Mononuclear cell (primary cell): Measurements from ENCODE around the gene PDE6G. TPM values are rescaled to one million over a fixed set of nuclear protein-coding genes. Genes with fewer than 3 reads are reported as not detected.
"Not testable (repeated sequence)": the region's sequence is repeated elsewhere in the genome, so short reads cannot be mapped to it uniquely, and the experiment has no call there.

ENCODE experiments used
- H3K27me3 ChIP-seq: 2 replicates; pipeline ENCODE4 v1.6.0; 2011; ENCODE audit warnings: low read length, control low read depth; ENCODE audit not compliant: insufficient read depth
- H3K4me1 ChIP-seq: 2 replicates; pipeline ENCODE4 v1.5.1; 2011; ENCODE audit warnings: mild to moderate bottlenecking, low read length, control low read depth; ENCODE audit not compliant: insufficient read depth
- H3K4me3 ChIP-seq: 2 replicates; pipeline ENCODE4 v1.5.1; 2011; ENCODE audit warnings: mild to moderate bottlenecking, low read length, moderate library complexity
- H3K9me3 ChIP-seq: 2 replicates; pipeline ENCODE4 v1.5.1; 2011; ENCODE audit warnings: low read depth, mild to moderate bottlenecking, control low read depth, low read length
- total RNA-seq: library from RNA; depleted of rRNA; stranded (reverse); fragments of >200 nt; gene quantifications from one replicate; pipeline ENCODE4 v1.2.3, GENCODE V29; 2012

PDE6G gene
- total RNA-seq, 1 donor = 2.1 TPM

DNA sequence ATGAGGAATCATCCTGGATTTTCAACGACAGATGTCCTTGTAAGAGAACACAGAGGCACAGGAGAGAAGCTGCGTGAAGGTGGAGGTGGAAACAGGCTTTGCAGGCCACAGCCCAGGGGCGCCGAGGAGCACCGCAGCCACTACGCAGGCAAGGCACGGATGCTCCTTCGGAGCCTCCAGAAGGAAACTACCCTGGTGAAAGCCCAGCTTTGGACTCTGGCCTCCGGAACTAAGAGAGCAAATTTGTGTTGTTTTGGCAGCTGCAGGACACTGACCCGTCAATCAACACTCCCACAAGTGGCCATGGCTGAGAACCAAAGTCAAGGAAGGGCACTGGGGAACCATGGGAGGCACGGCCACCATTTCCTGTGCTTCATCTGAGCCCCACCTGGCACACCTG, 23.8 kb upstream of the PDE6G start:
- Histone ChIP-seq H3K4me3 (no peak overlapping the region), H3K27me3 (no peaks in the 10 kb centered on the region), H3K9me3 (no peaks in the 10 kb centered on the region), H3K4me1 (peaks cover 21% of the 10 kb centered on the region)

DNA sequence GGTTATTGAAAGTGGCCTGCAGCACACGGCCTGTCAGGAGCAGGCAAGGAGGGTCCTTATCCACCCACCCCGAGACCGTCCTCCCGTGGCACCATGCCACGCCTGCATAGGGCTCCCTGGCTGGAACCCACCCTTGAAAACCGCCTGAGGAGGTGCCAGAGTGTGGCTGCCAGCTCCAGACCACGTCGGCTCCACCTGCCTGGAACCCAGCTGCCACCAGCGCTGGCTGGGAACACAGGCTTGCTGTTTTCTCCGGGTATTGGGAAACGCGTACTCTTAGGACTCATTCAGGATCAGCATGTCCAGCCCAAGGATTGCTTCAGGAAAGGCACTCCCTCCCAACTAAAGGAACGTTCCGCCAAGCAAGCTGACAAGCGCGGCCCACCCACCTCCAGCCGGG, 20.6 kb upstream of the PDE6G start:
- H3K4me3 ChIP-seq = no peak overlapping the region
- H3K4me1 ChIP-seq = no peaks in the 10 kb centered on the region
- H3K27me3 ChIP-seq = no peaks in the 10 kb centered on the region
- H3K9me3 ChIP-seq = no peaks in the 10 kb centered on the region

DNA sequence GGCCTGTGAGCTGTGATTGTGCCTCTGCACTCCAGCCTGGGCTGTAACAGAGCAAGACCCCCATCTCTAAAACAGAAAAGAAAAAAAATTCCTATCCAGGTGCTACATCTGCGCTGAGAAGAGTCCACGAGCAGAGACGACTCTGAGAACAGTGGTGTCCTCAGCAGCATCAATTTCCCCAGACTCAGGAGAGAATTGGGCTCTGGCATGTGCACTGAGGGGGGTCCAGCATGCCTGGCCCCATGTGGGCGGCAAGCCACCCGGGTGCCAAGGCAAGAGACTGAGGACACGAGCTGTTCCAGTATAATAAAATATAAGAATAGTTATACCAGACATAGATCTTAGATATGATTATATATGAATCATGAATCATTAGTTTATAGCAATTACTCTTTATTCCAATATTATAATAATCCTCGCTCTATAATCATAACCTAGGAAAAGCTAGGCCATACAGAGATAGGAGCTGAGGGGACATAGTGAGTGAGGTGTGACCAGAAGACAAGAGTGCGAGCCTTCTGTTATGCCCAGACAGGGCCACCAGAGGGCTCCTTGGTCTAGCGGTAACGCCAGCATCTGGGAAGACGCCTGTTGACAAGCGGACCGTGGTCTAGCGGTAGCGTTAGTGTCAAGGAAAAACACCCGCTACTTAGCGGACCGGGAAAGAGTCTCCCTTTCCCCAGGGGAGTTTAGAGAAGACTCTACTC, 19.3 kb upstream of the PDE6G start:
- H3K27me3 ChIP-seq, H3K4me1 ChIP-seq, H3K4me3 ChIP-seq: not testable (repeated sequence)

DNA sequence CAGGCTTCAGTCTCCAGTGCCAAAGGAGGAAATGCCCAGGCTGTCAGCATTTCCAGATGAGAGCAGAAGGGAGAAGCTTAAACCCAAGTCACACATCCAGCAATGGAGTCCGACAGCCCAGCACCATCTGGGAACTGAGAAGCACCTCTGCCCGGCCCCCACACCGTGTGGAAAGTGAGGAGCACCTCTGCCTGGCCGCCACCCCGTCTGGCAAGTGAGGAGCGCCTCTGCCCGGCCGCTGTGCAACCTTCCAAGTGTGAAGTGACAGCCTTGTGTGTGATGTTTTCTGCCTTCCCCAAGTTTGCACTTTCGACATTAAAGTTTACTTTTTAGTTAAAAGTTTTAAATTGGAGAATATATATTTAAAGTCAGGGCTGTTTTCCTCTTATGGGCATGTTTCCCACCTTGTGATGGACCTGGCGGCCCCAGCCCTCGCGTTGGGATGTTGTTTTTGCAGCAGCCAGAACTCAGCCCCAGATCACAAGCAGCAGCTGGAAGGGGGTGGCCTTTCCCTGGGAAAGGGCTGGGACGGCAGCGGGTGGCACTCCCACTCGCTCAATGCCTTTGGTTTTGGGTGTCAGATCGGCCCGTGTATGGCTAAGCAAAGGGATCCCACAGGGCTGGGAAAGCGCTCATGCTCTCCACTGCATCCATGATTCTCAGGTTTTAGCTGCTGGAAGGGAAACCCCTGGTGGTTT, 17.4 kb upstream of the PDE6G start:
- no peaks in the 10 kb centered on the region for H3K4me1 ChIP-seq
- H3K9me3 ChIP-seq = no peaks in the 10 kb centered on the region
- no peaks in the 10 kb centered on the region for H3K27me3 ChIP-seq
- H3K4me3 ChIP-seq = no peak overlapping the region

More for the DNA sequence above, 19.3 kb upstream of the PDE6G start:
- H3K9me3 ChIP-seq = not testable (repeated sequence)

DNA sequence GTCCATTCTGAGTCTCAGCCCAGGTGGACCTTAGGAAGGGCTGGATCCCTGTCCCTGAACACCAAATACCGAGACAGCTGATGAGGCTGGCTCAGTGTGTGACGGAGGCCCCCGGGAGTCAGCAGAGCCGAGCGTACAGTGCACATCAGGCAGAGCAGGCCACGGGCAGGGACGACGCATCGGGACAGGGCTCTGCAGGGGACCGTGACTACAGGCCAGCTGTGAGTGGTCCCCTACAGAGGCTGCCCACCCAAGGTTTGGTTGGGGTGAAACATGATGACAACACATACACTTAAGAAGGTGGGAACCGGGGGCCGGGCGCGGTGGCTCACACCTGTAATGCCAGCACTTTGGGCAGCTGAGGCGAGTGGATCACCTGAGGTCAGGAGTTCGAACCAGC, 16.6 kb upstream of the PDE6G start:
- H3K4me3 ChIP-seq = no peak overlapping the region
- no peaks in the 10 kb centered on the region for H3K27me3 ChIP-seq
- H3K9me3 ChIP-seq = no peaks in the 10 kb centered on the region
- H3K4me1 ChIP-seq = peaks cover 7% of the 10 kb centered on the region

DNA sequence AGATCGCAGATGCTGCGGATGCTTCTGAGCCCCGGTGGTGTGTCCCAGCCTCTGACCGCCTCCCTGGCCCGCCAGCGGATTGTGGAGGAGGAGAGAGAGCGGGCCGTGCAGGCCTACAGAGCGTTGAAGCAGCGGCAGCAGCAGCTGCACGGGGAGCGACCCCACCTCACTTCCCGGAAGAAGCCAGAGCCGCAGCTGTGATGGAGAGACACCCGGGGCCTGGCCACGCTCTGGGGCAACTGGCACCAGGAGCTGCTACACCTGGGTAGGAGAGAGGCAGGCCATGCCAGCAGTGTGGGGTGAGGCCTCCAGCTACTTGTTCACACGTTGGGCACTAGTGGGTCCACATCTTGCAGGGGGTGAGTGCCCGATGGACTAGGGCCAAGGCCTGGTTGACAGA, 16.2 kb upstream of the PDE6G start:
- peaks cover 11% of the 10 kb centered on the region for H3K4me1 ChIP-seq
- H3K9me3 ChIP-seq = no peaks in the 10 kb centered on the region
- H3K4me3 ChIP-seq = no peak overlapping the region
- no peaks in the 10 kb centered on the region for H3K27me3 ChIP-seq

DNA sequence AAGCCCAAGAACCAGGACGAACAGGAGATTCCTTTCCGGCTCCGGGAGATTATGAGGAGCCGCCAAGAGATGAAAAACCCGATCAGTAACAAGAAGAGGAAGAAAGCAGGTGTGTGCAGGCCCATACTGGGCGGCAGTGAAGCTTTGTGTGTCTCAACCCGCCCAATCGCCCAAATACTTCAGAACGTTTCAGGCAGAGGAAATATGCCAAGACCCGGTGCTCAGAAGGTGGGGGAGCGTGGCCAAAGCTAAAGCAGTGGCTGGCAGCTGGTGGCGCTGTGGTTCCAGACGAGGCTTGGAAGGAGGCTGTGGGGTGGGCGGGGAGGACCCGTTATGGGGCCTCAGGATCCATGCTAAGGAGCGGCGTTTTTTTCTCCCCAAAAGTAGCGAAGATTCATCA, 11.4 kb upstream of the PDE6G start:
- peaks cover 30% of the 10 kb centered on the region for H3K4me1 ChIP-seq
- H3K4me3 ChIP-seq = no peak overlapping the region
- no peaks in the 10 kb centered on the region for H3K9me3 ChIP-seq
- H3K27me3 ChIP-seq = no peaks in the 10 kb centered on the region

DNA sequence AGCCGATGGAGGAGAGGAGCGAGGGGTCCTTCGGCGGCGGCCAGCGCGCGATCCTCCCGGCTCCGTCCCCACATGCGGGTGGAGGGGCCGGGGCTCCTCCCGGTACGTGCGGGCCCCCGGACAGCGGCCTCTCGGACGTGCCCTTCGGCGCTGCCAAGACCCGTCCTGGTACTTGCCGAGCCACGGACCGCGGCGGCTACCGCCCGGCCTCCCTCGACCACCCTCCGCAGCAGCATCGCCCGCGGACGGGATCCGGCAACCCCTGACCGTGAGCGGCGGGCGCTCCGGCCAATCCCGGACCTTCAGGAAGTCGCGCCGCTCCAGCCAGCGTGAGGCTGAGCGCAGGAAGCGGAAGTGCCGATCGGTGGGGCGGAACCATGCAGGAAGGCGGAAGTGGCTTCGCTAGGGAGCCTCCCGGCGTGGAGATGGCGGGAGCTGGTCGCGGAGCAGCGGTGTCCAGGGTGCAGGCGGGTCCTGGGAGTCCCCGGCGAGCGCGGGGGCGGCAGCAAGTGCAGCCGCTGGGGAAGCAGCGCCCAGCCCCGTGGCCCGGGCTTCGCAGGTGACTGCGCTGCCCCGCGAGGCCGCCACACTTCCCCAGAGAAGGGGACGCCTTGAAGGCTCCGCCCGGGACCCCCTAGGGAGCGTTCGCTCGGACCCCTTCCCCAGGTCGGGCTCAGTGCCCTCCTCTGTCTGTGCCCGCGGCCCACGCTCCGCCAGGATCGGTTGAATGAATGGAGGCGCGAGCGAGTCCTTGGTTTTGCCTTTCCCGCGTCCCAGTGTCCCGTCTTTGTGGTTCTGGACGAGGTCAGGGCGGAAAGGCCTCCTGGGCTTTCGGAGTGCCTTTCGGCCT, 10.2 kb upstream of the PDE6G start, which contains the start of the genes CCDC137 and OXLD1:
CCDC137 (plus strand) TSS at position 396 of the 850 bp plus-strand sequence; CDS start at position 426, 30 bp downstream.
OXLD1 (minus strand) TSS at position 264 of the 850 bp plus-strand sequence; CDS start at position 236, 28 bp downstream.
- Histone ChIP-seq H3K4me1 (peaks cover 30% of the 10 kb centered on the region), H3K27me3 (no peaks in the 10 kb centered on the region), H3K9me3 (no peaks in the 10 kb centered on the region), H3K4me3 (peak within 1 kb of the TSS; percentile 90)

DNA sequence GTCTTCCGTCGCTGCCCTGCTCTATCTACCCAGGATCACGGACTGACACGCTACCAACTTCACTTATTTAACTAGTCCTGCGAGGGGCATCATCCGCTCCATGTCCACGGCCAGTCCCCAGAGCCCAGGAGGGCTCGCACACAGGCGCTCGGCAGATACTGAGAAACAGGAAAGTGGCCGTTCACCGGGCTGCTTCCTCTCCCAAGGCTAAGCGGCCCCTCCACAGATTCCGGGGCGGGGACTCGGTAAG, 9.7 kb upstream of the PDE6G start:
- no peaks in the 10 kb centered on the region for H3K27me3 ChIP-seq
- H3K4me3 ChIP-seq = peak overlapping the region; percentile 90
- no peaks in the 10 kb centered on the region for H3K9me3 ChIP-seq
- H3K4me1 ChIP-seq = peaks cover 30% of the 10 kb centered on the region

DNA sequence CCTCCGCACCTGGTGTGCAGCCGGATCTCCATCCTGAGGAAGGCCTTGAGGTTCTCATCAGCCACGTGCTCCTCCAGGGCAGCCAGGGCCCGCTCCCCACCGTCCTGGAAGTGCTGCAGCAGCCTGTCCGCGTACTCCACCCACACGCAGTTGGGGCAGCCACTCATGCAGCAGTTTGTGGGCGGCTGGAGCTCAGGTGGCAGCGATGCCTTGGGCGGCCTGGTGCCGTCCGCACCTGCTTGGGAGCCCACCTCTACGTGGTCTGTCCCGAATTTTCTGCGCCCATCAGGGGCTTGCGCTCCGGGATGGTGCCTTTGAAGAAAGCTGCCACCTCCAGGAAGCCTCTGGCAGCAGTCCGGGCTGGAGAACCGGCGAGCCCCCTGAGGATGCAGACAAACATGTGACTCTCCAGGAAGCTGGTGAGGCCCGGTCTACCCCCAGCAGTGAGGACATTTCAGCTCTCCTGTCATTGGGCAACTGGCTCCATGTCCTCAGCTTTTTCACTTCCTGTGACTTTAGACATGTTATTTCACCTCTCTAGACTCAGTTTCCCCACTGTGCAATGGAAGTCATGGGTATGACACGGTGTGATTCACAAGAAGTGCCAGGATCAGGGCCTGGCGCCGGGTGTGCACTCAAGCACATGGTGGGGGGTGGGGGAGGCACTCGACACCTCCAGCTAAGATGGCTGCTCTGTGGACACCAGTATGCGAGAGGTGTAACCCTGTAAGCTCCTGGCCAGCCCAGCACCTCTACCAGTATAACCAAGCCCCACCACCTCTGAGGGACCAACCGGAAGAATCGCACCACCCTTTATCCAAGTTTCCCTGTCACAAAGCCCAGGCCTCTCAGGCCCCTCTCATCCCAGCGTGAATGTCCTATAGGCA, 9.1 kb upstream of the PDE6G start:
- Histone ChIP-seq H3K9me3 (no peaks in the 10 kb centered on the region), H3K4me1 (peaks cover 30% of the 10 kb centered on the region), H3K4me3 (peak overlapping the region; percentile 90), H3K27me3 (no peaks in the 10 kb centered on the region)

DNA sequence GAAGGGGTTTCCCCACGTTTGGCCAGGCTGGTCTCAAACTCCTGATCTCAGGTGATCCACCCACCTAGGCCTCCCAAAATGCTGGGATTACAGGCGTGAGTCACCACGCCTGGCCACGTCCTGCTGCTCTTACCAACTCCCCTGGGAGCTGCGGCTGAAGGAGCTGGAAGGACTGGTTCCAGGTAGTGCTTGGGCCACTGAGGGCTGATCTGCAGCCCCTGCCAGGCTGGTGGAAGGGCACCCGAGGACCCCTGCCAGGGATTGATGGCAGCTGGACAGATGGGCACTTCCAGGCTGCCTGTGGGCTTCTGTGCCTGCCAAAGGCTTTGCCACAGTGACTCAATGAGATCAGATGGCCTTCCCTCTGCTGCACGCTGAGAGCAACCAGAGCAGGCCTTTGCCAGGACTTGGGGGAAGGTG, 7.7 kb upstream of the PDE6G start:
- no peak overlapping the region for H3K4me3 ChIP-seq
- peaks cover 30% of the 10 kb centered on the region for H3K4me1 ChIP-seq
- no peaks in the 10 kb centered on the region for H3K9me3 ChIP-seq
- no peaks in the 10 kb centered on the region for H3K27me3 ChIP-seq

DNA sequence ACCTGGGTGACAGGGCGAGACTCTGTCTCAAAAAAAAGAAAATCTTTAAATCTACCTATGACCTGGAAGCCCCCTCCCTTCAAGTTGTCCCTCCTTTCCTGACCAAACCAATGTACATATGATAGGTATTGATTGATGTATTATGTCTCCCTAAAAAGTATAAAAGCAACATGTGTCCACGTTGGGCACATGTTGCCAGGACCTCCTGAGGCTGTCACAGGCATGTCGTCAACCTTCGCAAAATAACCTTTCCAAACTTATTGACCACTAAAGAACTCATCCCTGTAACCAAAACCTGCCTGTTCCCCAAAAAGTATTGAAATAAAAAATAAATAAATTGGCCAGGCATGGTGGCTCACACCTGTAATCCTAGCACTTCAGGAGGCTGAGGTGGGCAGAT, 5.7 kb upstream of the PDE6G start:
- Histone ChIP-seq H3K9me3 (no peaks in the 10 kb centered on the region), H3K27me3 (no peaks in the 10 kb centered on the region), H3K4me3 (no peak overlapping the region), H3K4me1 (peaks cover 17% of the 10 kb centered on the region)

DNA sequence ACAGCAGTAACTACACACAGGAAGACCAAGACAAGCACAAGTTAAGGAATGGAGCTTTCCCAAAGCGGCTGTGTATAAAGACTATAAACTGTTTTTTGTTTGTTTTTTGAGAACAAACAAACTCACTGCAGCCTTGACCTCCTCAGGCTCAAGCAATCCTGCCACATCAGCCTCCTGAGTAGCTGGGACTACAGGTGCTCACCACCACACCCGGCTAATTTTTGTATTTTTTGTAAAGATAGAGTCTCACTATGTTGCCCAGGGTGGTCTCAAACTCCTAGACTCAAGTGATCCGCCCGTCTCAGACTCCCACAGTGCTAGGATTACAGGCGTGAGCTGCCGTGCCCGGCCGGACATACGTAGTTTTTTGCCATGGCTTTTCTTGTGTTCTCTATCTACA, 4.1 kb upstream of the PDE6G start:
- Histone ChIP-seq H3K4me1 (peaks cover 12% of the 10 kb centered on the region), H3K9me3 (no peaks in the 10 kb centered on the region), H3K27me3 (no peaks in the 10 kb centered on the region), H3K4me3 (no peak overlapping the region)

DNA sequence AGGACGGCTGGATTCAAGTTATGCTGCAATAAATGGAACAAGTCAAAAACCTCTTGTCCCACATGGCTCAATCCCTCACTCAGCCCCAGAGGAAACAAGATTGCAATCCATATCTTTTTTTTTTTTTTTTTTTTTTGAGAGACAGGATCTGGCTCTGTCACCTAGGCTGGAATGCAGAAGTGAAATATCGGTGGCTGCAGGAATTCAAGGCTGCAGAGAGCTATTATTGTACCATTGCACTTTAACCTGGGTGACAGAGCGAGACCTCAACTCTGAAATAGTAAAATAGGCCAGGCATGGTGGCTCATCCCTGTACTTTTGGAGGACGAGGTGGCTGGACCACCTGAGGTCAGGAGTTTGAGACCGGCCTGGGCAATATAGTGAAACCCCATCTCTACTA, 2.7 kb upstream of the PDE6G start:
- H3K4me3 ChIP-seq = no peak overlapping the region
- H3K9me3 ChIP-seq = no peaks in the 10 kb centered on the region
- no peaks in the 10 kb centered on the region for H3K27me3 ChIP-seq
- H3K4me1 ChIP-seq = peaks cover 5% of the 10 kb centered on the region
